ENCODE data around the gene ESRRG.
"Not testable (repeated sequence)": the region's sequence is repeated elsewhere in the genome, so short reads cannot be mapped to it uniquely, and the experiment has no call there.

ESRRG gene

GRCh38 chr1:216705676-216706075 lies 17.6 kb downstream of the ESRRG start:
- DNase-seq (ENCODE audit: low read depth in 2 of 3, low spot score in 1 of 3), result no peak

- DNase-seq (ENCODE audit: low read depth in 2 of 3, low spot score in 1 of 3), result not testable (repeated sequence)
These were observed 19.2 kb downstream of the ESRRG start for GRCh38 chr1:216704065-216704464.

- no peak for DNase-seq (ENCODE audit: low read depth in 2 of 3, low spot score in 1 of 3)
These were observed 21.1 kb downstream of the ESRRG start for GRCh38 chr1:216702170-216702569.

GRCh38 chr1:216700779-216701178 lies 22.4 kb downstream of the ESRRG start:
- DNase-seq (ENCODE audit: low read depth in 2 of 3, low spot score in 1 of 3), result no peak

- DNase-seq (ENCODE audit: low read depth in 2 of 3, low spot score in 1 of 3), result no peak
These were observed 31.5 kb downstream of the ESRRG start for GRCh38 chr1:216691710-216692109.

GRCh38 chr1:216690603-216691002 lies 32.6 kb downstream of the ESRRG start:
- no peak for DNase-seq (ENCODE audit: low read depth in 2 of 3, low spot score in 1 of 3)

- DNase-seq (ENCODE audit: low read depth in 2 of 3, low spot score in 1 of 3), result no peak
These were observed 35.0 kb downstream of the ESRRG start for GRCh38 chr1:216688127-216688657.

- DNase-seq (ENCODE audit: low read depth in 2 of 3, low spot score in 1 of 3), result no peak
These were observed 36.1 kb downstream of the ESRRG start for GRCh38 chr1:216686860-216687766.

GRCh38 chr1:216682752-216683151 lies 40.5 kb downstream of the ESRRG start:
- DNase-seq (ENCODE audit: low read depth in 2 of 3, low spot score in 1 of 3), result no peak

- DNase-seq (ENCODE audit: low read depth in 2 of 3, low spot score in 1 of 3), result no peak
These were observed 44.1 kb downstream of the ESRRG start for GRCh38 chr1:216679108-216679507.

- no peak for DNase-seq (ENCODE audit: low read depth in 2 of 3, low spot score in 1 of 3)
These were observed 52.9 kb downstream of the ESRRG start for GRCh38 chr1:216670118-216670883.

- no peak for DNase-seq (ENCODE audit: low read depth in 2 of 3, low spot score in 1 of 3)
These were observed 56.8 kb downstream of the ESRRG start for GRCh38 chr1:216666441-216666840.

GRCh38 chr1:216665856-216666255 lies 57.4 kb downstream of the ESRRG start:
- no peak for DNase-seq (ENCODE audit: low read depth in 2 of 3, low spot score in 1 of 3)

- no peak for DNase-seq (ENCODE audit: low read depth in 2 of 3, low spot score in 1 of 3)
These were observed 57.8 kb downstream of the ESRRG start for GRCh38 chr1:216665406-216665805.

GRCh38 chr1:216662681-216663080 lies 60.5 kb downstream of the ESRRG start:
- no peak for DNase-seq (ENCODE audit: low read depth in 2 of 3, low spot score in 1 of 3)

GRCh38 chr1:216660561-216660960 lies 62.7 kb downstream of the ESRRG start:
- DNase-seq (ENCODE audit: low read depth in 2 of 3, low spot score in 1 of 3), result no peak

GRCh38 chr1:216653001-216653400 lies 70.2 kb downstream of the ESRRG start:
- no peak for DNase-seq (ENCODE audit: low read depth in 2 of 3, low spot score in 1 of 3)

GRCh38 chr1:216651826-216652418 lies 71.3 kb downstream of the ESRRG start:
- no peak for DNase-seq (ENCODE audit: low read depth in 2 of 3, low spot score in 1 of 3)

- no peak for DNase-seq (ENCODE audit: low read depth in 2 of 3, low spot score in 1 of 3)
These were observed 80.1 kb downstream of the ESRRG start for GRCh38 chr1:216643176-216643575.

- DNase-seq (ENCODE audit: low read depth in 2 of 3, low spot score in 1 of 3), result no peak
These were observed 81.4 kb downstream of the ESRRG start for GRCh38 chr1:216641669-216642460.

GRCh38 chr1:216640100-216640499 lies 83.1 kb downstream of the ESRRG start:
- DNase-seq (ENCODE audit: low read depth in 2 of 3, low spot score in 1 of 3), result no peak
